ENCODE data around the gene DMD. TPM values are rescaled to one million over a fixed set of nuclear protein-coding genes. Genes with fewer than 3 reads are reported as not detected.

The DMD gene
- total RNA-seq, 4 donors from 2014 or later: 18.7 to 69.5 (median 38.5) TPM

DNA sequence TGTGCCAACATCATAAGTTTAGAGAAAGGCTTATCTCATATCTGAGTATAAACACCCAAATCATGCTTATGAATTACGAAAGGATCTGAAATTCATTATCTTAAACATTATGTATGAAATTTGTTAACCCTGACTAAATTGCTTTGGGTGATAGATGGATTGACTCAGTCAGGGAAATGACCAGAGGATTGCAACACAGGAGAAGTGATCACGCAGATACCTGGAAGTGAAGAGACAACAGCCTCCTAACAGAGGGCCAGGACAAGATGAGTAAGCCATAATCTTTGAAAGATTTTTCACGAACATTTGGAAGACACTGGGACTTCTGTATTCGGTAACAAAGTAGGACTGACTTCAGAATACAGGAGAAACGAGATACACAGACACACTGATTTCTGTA is 363.4 kb downstream of the DMD start:
- no peak overlapping the region for H3K4me3 ChIP-seq
- TF ChIP-seq EP300 (IDR thresholded peaks at IDR 0.05) (no peak), POLR2AphosphoS5 (IDR thresholded peaks at IDR 0.05) (no peak), POLR2A (IDR thresholded peaks at IDR 0.05) (no peak)
- TF ChIP-seq, protein P1, sequence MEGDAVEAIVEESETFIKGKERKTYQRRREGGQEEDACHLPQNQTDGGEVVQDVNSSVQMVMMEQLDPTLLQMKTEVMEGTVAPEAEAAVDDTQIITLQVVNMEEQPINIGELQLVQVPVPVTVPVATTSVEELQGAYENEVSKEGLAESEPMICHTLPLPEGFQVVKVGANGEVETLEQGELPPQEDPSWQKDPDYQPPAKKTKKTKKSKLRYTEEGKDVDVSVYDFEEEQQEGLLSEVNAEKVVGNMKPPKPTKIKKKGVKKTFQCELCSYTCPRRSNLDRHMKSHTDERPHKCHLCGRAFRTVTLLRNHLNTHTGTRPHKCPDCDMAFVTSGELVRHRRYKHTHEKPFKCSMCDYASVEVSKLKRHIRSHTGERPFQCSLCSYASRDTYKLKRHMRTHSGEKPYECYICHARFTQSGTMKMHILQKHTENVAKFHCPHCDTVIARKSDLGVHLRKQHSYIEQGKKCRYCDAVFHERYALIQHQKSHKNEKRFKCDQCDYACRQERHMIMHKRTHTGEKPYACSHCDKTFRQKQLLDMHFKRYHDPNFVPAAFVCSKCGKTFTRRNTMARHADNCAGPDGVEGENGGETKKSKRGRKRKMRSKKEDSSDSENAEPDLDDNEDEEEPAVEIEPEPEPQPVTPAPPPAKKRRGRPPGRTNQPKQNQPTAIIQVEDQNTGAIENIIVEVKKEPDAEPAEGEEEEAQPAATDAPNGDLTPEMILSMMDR (IDR thresholded peaks at IDR 0.05): no peak
- H3K9me3 ChIP-seq: no peaks in the 10 kb centered on the region
- no peaks in the 10 kb centered on the region for H3K4me1 ChIP-seq
- DNase-seq (ENCODE audit: low spot score in 2 of 2): no peak
- no peaks in the 10 kb centered on the region for H3K36me3 ChIP-seq
- WGBS: 78% methylated on average over 5 of the region's 5 CpGs
- no peak overlapping the region for H3K27ac ChIP-seq
- H3K27me3 ChIP-seq: no peaks in the 10 kb centered on the region

DNA sequence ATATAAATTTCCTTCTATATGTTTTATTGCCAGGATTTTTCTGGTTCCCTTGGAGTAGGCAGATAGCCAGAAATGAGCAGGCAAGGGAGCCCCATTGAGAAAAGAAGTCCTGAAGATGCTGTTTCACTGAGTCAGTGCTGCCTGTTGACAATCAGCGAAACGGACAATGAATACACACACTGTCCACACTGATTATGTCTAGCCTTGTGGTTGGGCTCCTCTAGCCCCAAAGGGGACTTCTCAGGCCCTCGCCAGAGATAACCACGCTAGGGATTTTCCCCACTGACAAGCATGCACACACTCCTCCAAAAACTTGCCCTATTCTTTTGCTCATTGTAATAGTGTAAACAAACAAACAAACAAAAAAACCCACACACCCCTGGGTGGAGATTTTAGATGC is 369.3 kb downstream of the DMD start:
- DNase-seq (ENCODE audit: low spot score in 2 of 2): no peak
- Histone ChIP-seq H3K4me1 (no peaks in the 10 kb centered on the region), H3K27me3 (no peaks in the 10 kb centered on the region), H3K9me3 (no peaks in the 10 kb centered on the region), H3K4me3 (no peak overlapping the region), H3K36me3 (no peaks in the 10 kb centered on the region), H3K27ac (no peak overlapping the region)
- 87% methylated on average over 4 of the region's 4 CpGs for WGBS
- TF ChIP-seq EP300 (IDR thresholded peaks at IDR 0.05) (no peak), POLR2AphosphoS5 (IDR thresholded peaks at IDR 0.05) (no peak), POLR2A (IDR thresholded peaks at IDR 0.05) (no peak)
- TF ChIP-seq, protein P1 (IDR thresholded peaks at IDR 0.05): no peak

DNA sequence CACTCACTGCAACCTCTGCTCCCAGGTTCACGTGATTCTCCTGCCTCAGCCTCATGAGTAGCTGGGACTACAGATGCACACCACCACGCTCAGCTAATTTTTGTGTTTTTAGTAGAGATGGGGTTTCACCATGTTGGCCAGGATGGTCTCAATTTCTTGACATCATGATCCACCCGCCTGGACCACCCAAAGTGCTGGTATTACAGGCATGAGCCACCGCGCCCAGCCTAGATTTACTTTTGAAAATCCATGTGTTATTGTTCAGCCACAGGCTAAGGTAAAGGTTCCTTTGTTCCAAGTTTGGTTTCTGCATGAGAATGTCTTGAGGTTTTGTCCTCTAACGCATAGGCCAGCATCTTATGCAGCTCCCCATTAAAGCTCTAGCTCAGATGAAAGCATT is 371.6 kb downstream of the DMD start:
- no peaks in the 10 kb centered on the region for H3K36me3 ChIP-seq
- 80% methylated on average over 6 of the region's 6 CpGs for WGBS
- no peaks in the 10 kb centered on the region for H3K9me3 ChIP-seq
- no peak overlapping the region for H3K27ac ChIP-seq
- H3K4me3 ChIP-seq: no peak overlapping the region
- no peaks in the 10 kb centered on the region for H3K27me3 ChIP-seq
- no peaks in the 10 kb centered on the region for H3K4me1 ChIP-seq
- DNase-seq (ENCODE audit: low spot score in 2 of 2): no peak
- TF ChIP-seq POLR2AphosphoS5 (IDR thresholded peaks at IDR 0.05) (no peak), POLR2A (IDR thresholded peaks at IDR 0.05) (no peak), EP300 (IDR thresholded peaks at IDR 0.05) (no peak)
- TF ChIP-seq, protein P1 (IDR thresholded peaks at IDR 0.05): no peak

DNA sequence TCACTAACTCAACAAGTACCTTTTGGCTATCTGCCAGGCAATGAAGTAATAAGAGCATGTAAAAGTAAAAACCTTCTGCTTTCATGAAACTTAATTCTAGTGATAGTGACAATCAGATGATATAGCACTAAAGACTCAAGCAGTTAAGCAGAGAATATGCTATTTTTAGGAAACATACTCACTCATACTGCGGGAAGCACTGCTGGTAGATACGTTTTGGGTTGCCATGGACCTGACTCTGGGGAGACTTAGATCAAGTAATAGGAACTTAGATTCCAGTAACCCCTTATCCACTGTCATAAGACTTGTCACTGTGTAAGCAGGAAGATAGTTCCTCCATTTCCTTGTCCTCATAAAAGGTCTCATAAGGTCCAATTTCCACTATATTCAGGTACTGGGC is 386.3 kb downstream of the DMD start:
- Histone ChIP-seq H3K27me3 (no peaks in the 10 kb centered on the region), H3K4me1 (no peaks in the 10 kb centered on the region), H3K27ac (no peak overlapping the region), H3K9me3 (no peaks in the 10 kb centered on the region), H3K36me3 (no peaks in the 10 kb centered on the region), H3K4me3 (no peak overlapping the region)
- WGBS: 71% methylated on average over 2 of the region's 2 CpGs
- no peak for DNase-seq (ENCODE audit: low spot score in 2 of 2)
- TF ChIP-seq, protein P1 (IDR thresholded peaks at IDR 0.05): no peak
- TF ChIP-seq POLR2AphosphoS5 (IDR thresholded peaks at IDR 0.05) (no peak), POLR2A (IDR thresholded peaks at IDR 0.05) (no peak), EP300 (IDR thresholded peaks at IDR 0.05) (no peak)

DNA sequence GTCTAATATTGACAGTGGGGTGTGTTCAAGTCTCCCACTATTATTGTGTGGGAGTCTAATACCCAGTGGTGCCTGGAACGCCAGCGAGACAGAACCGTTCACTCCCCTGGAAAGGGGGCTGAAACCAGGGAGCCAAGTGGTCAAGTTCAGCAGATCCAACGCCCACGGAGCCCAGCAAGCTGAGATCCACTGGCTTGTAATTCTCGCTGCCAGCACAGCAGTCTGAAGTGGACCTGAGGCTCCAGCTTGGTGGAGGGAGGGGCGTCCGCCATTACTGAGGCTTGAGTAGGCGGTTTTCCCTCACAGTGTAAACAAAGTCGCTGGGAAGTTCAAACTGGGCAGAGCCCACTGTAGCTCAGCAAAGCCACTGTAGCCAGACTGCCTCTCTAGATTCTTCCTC is 407.3 kb downstream of the DMD start:
- H3K36me3 ChIP-seq: no peaks in the 10 kb centered on the region
- H3K27me3 ChIP-seq: no peaks in the 10 kb centered on the region
- TF ChIP-seq POLR2AphosphoS5 (IDR thresholded peaks at IDR 0.05) (no peak), POLR2A (IDR thresholded peaks at IDR 0.05) (no peak)
- 91% methylated on average over 5 of the region's 10 CpGs for WGBS
- no peak overlapping the region for H3K4me3 ChIP-seq
- H3K4me1 ChIP-seq: no peaks in the 10 kb centered on the region
- H3K9me3 ChIP-seq: no peaks in the 10 kb centered on the region
- DNase-seq (ENCODE audit: low spot score in 2 of 2): no peak
- no peak overlapping the region for H3K27ac ChIP-seq

DNA sequence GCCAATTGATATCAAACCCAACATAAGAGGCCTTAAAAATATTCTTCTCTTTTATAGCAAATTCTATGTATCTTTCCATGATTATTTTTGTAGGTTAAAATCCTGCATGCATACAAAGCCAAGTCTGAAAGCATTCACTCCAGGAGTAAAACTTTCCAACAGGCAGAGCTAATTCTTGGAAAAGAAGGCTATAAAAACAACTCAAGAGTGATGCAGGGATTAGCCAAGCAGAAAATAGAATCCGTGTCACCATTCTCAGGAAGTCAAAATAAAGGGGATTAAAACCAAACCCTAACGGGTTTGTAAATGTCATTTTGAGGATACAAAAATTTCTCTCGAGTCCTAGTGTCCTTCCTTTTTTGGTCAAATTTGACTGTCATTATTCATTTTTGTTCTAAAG is 412.4 kb downstream of the DMD start:
- Histone ChIP-seq H3K27me3 (no peaks in the 10 kb centered on the region), H3K9me3 (no peaks in the 10 kb centered on the region), H3K4me1 (no peaks in the 10 kb centered on the region), H3K36me3 (no peaks in the 10 kb centered on the region), H3K27ac (no peak overlapping the region), H3K4me3 (no peak overlapping the region)
- 47% methylated on average over 3 of the region's 3 CpGs for WGBS
- TF ChIP-seq, protein P1 (IDR thresholded peaks at IDR 0.05): no peak
- no peak for TF ChIP-seq POLR2AphosphoS5 (IDR thresholded peaks at IDR 0.05)
- DNase-seq (ENCODE audit: low spot score in 2 of 2): no peak
